ENCODE results near the gene RNFT2.

DNA sequence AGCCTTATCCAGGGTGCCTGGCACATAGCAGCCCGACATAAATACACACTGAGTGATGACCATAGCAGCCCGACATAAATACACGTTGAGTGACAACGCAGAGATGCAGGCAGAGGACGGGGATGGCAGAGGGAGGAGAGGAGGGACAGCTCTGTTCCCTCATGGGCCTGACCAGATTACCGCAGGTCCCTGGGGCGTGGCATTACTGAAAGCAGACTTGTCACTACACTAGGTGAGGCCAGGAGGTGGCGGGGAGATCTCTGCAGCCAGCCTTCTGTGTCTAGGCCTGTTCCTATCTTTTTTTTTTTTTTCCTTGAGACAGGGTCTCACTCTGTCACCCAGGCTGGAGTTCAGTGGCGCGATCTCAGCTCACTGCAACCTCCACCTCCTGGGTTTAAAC, 74.1 kb downstream of the RNFT2 start:
- TF ChIP-seq, protein P1, sequence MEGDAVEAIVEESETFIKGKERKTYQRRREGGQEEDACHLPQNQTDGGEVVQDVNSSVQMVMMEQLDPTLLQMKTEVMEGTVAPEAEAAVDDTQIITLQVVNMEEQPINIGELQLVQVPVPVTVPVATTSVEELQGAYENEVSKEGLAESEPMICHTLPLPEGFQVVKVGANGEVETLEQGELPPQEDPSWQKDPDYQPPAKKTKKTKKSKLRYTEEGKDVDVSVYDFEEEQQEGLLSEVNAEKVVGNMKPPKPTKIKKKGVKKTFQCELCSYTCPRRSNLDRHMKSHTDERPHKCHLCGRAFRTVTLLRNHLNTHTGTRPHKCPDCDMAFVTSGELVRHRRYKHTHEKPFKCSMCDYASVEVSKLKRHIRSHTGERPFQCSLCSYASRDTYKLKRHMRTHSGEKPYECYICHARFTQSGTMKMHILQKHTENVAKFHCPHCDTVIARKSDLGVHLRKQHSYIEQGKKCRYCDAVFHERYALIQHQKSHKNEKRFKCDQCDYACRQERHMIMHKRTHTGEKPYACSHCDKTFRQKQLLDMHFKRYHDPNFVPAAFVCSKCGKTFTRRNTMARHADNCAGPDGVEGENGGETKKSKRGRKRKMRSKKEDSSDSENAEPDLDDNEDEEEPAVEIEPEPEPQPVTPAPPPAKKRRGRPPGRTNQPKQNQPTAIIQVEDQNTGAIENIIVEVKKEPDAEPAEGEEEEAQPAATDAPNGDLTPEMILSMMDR (IDR thresholded peaks at IDR 0.05 in 2 of 3, conservative IDR thresholded peaks at IDR 0.05 in 1 of 3; ENCODE audit: borderline replicate concordance in 1 of 3, insufficient read depth in 1 of 3, low read depth in 2 of 3, low read length in 2 of 3): no peak
- TF ChIP-seq EZH2 (IDR thresholded peaks at IDR 0.05) (no peak), ZNF274 (IDR thresholded peaks at IDR 0.05; ENCODE audit: low read depth, low read length) (no peak), POLR2AphosphoS5 (IDR thresholded peaks at IDR 0.05; ENCODE audit: low read depth, low read length) (no peak)

All from HCT116 (cell line).